ENCODE data around the gene RNF19B.
"Not testable (repeated sequence)": the region's sequence is repeated elsewhere in the genome, so short reads cannot be mapped to it uniquely, and the experiment has no call there.

The RNF19B gene

GRCh38 chr1:32993324-32993636, 28.7 kb upstream of the RNF19B start:
- not testable (repeated sequence) for DNase-seq (ENCODE audit: extremely low read depth in 1 of 2, low read depth in 1 of 2)

GRCh38 chr1:32992489-32993323, 28.1 kb upstream of the RNF19B start:
- peak; percentile 51 to 87 for DNase-seq (ENCODE audit: extremely low read depth in 1 of 2, low read depth in 1 of 2)

GRCh38 chr1:32991819-32992488, 27.3 kb upstream of the RNF19B start:
- DNase-seq (ENCODE audit: extremely low read depth in 1 of 2, low read depth in 1 of 2) = no peak

- DNase-seq (ENCODE audit: extremely low read depth in 1 of 2, low read depth in 1 of 2) = no peak
Observed at GRCh38 chr1:32991386-32991785, 26.8 kb upstream of the RNF19B start.

- DNase-seq (ENCODE audit: extremely low read depth in 1 of 2, low read depth in 1 of 2) = no peak
Observed at GRCh38 chr1:32990887-32991286, 26.3 kb upstream of the RNF19B start.

GRCh38 chr1:32989160-32990050, 24.8 kb upstream of the RNF19B start:
- peak in 1 of 2 donors; percentile 75 for DNase-seq (ENCODE audit: extremely low read depth in 1 of 2, low read depth in 1 of 2)

GRCh38 chr1:32988665-32989064, 24.1 kb upstream of the RNF19B start:
- no peak for DNase-seq (ENCODE audit: extremely low read depth in 1 of 2, low read depth in 1 of 2)

GRCh38 chr1:32985226-32985625, 20.6 kb upstream of the RNF19B start:
- DNase-seq (ENCODE audit: extremely low read depth in 1 of 2, low read depth in 1 of 2) = no peak

- DNase-seq (ENCODE audit: extremely low read depth in 1 of 2, low read depth in 1 of 2) = no peak
Observed at GRCh38 chr1:32984455-32985171, 20.0 kb upstream of the RNF19B start.

- no peak for DNase-seq (ENCODE audit: extremely low read depth in 1 of 2, low read depth in 1 of 2)
Observed at GRCh38 chr1:32984090-32984454, 19.5 kb upstream of the RNF19B start.

- no peak for DNase-seq (ENCODE audit: extremely low read depth in 1 of 2, low read depth in 1 of 2)
Observed at GRCh38 chr1:32983020-32983419, 18.4 kb upstream of the RNF19B start.

GRCh38 chr1:32981003-32981901, 16.6 kb upstream of the RNF19B start:
- DNase-seq (ENCODE audit: extremely low read depth in 1 of 2, low read depth in 1 of 2) = peak; percentile 35 to 70

- no peak for DNase-seq (ENCODE audit: extremely low read depth in 1 of 2, low read depth in 1 of 2)
Observed at GRCh38 chr1:32980080-32980479, 15.5 kb upstream of the RNF19B start.

GRCh38 chr1:32978854-32979253, 14.2 kb upstream of the RNF19B start:
- no peak for DNase-seq (ENCODE audit: extremely low read depth in 1 of 2, low read depth in 1 of 2)

- no peak for DNase-seq (ENCODE audit: extremely low read depth in 1 of 2, low read depth in 1 of 2)
Observed at GRCh38 chr1:32977546-32978087, 13.0 kb upstream of the RNF19B start.

GRCh38 chr1:32975055-32975454, 10.4 kb upstream of the RNF19B start:
- DNase-seq (ENCODE audit: extremely low read depth in 1 of 2, low read depth in 1 of 2) = not testable (repeated sequence)

- not testable (repeated sequence) for DNase-seq (ENCODE audit: extremely low read depth in 1 of 2, low read depth in 1 of 2)
Observed at GRCh38 chr1:32973458-32973857, 8.8 kb upstream of the RNF19B start.

- no peak for DNase-seq (ENCODE audit: extremely low read depth in 1 of 2, low read depth in 1 of 2)
Observed at GRCh38 chr1:32972814-32973428, 8.3 kb upstream of the RNF19B start.

GRCh38 chr1:32971576-32971975, 7.0 kb upstream of the RNF19B start:
- no peak for DNase-seq (ENCODE audit: extremely low read depth in 1 of 2, low read depth in 1 of 2)
